IMR-90 (cell line): Measurements from ENCODE around the gene PHKB. TPM values are rescaled to one million over a fixed set of nuclear protein-coding genes. Genes with fewer than 3 reads are reported as not detected.

Source experiments
- ATAC-seq: fragments of 200-7000 bp; cut with Tn5 transposase; 2 replicates; pipeline ENCODE4 v1.9.1; 2020; ENCODE audit warnings: low read depth, mild to moderate bottlenecking, moderate library complexity
- BruUV-seq: library from RNA; stranded (reverse); fragments of 400-500 nt; replicated peaks from 2 replicates; lab custom pipeline; 2021; lab: Mats Ljungman, UMichigan
- CTCF ChIA-PET: fragments of 300-600 bp; formaldehyde crosslinking; extraction: SDS; loops from one replicate; lab custom pipeline; 2021; ENCODE audit warnings: antibody characterized with exemption; lab: Yijun Ruan, JAX
- POLR2A ChIA-PET: fragments of 300-600 bp; sonication (Branson Sonifier 250); formaldehyde crosslinking; loops from one replicate; lab custom pipeline; 2022; ENCODE audit warnings: antibody characterized with exemption; ENCODE audit not compliant: unreplicated experiment; lab: Charles Lee
- DNase-seq: peaks from one replicate; pipeline ENCODE4 v3.0.0; 2013
- H2AFZ ChIP-seq: replicated peaks from 2 replicates; pipeline ENCODE3; 2013; ENCODE audit warnings: low read length, mild to moderate bottlenecking; ENCODE audit not compliant: poor library complexity
- H2AK5ac ChIP-seq: 2 replicates; pipeline ENCODE4 v1.6.1; 2013; ENCODE audit warnings: low read depth, low read length, inconsistent platforms
- H2AK9ac ChIP-seq: replicated peaks from 2 replicates; pipeline ENCODE3; 2013; ENCODE audit warnings: mild to moderate bottlenecking, low read depth, low read length, moderate library complexity; ENCODE audit not compliant: poor library complexity
- H2BK120ac ChIP-seq: 2 replicates; pipeline ENCODE4 v1.6.1; 2013; ENCODE audit warnings: low read depth, low read length, inconsistent platforms
- H2BK15ac ChIP-seq: 3 replicates; pipeline ENCODE4 v1.6.1; 2013; ENCODE audit warnings: low read depth, low read length, inconsistent platforms
- H2BK20ac ChIP-seq: 2 replicates; pipeline ENCODE4 v1.6.1; 2013; ENCODE audit warnings: low read depth, mild to moderate bottlenecking, inconsistent platforms, low read length, moderate library complexity
- H2BK5ac ChIP-seq: 2 replicates; pipeline ENCODE4 v1.6.1; 2013; ENCODE audit warnings: mild to moderate bottlenecking, low read depth, low read length, inconsistent platforms; ENCODE audit not compliant: poor library complexity, severe bottlenecking
- H3K14ac ChIP-seq: replicated peaks from 2 replicates; pipeline ENCODE4 v1.6.1; 2013; ENCODE audit warnings: low read depth, low read length, inconsistent platforms
- H3K18ac ChIP-seq: 2 replicates; pipeline ENCODE4 v1.6.1; 2013; ENCODE audit warnings: low read depth, low read length, control low read depth
- H3K23ac ChIP-seq: 2 replicates; pipeline ENCODE4 v1.6.1; 2013; ENCODE audit warnings: low read depth, low read length, inconsistent platforms
- H3K27ac ChIP-seq: 2 replicates; pipeline ENCODE4 v1.5.1; 2013; ENCODE audit warnings: mild to moderate bottlenecking, control low read depth, low read length; ENCODE audit not compliant: insufficient read depth
- H3K27me3 ChIP-seq: 2 replicates; pipeline ENCODE4 v1.6.1; 2013; ENCODE audit warnings: low read length; ENCODE audit not compliant: control insufficient read depth, insufficient read depth
- H3K36me3 ChIP-seq: 2 replicates; pipeline ENCODE4 v1.6.1; 2013; ENCODE audit warnings: low read length, mixed read lengths; ENCODE audit not compliant: control insufficient read depth, insufficient read depth
- H3K4ac ChIP-seq: 2 replicates; pipeline ENCODE4 v1.6.1; 2013; ENCODE audit warnings: low read depth, low read length, inconsistent platforms
- H3K4me1 ChIP-seq: 2 replicates; pipeline ENCODE4 v1.6.1; 2013; ENCODE audit warnings: low read length, mixed read lengths; ENCODE audit not compliant: control insufficient read depth, insufficient read depth
- H3K4me2 ChIP-seq: 2 replicates; pipeline ENCODE4 v1.6.1; 2013; ENCODE audit warnings: low read depth, mild to moderate bottlenecking, control low read depth, low read length, moderate library complexity
- H3K4me3 ChIP-seq: 2 replicates; pipeline ENCODE4 v1.5.1; 2013; ENCODE audit warnings: low read depth, mild to moderate bottlenecking, control low read depth, low read length, moderate library complexity; ENCODE audit not compliant: insufficient read depth
- H3K56ac ChIP-seq: 2 replicates; pipeline ENCODE4 v1.6.1; 2013; ENCODE audit warnings: low read length, inconsistent platforms; ENCODE audit not compliant: insufficient read depth; ENCODE audit errors: extremely low read depth
- H3K79me1 ChIP-seq, 2 experiments: 2 replicates each; pipeline ENCODE4 v1.6.1; 2013; ENCODE audit warnings: low read length in 2 of 2, inconsistent platforms in 1 of 2, low read depth in 1 of 2
- H3K9ac ChIP-seq: 2 replicates; pipeline ENCODE4 v1.6.1; 2013; ENCODE audit warnings: low read depth, low read length, control low read depth
- H3K9me1 ChIP-seq: 2 replicates; pipeline ENCODE4 v1.6.1; 2013; ENCODE audit warnings: low read length, inconsistent platforms; ENCODE audit not compliant: insufficient read depth
- H3K9me3 ChIP-seq: 2 replicates; pipeline ENCODE4 v1.6.1; 2013; ENCODE audit warnings: low read length; ENCODE audit not compliant: control insufficient read depth, insufficient read depth
- H4K20me1 ChIP-seq: 2 replicates; pipeline ENCODE4 v1.6.1; 2013; ENCODE audit warnings: low read length, inconsistent platforms; ENCODE audit not compliant: insufficient read depth
- H4K5ac ChIP-seq: 2 replicates; pipeline ENCODE4 v1.6.1; 2013; ENCODE audit warnings: mild to moderate bottlenecking, low read depth, low read length, control low read depth
- H4K8ac ChIP-seq, 2 experiments: 2 replicates each; pipeline ENCODE4 v1.6.1; 2013; ENCODE audit warnings: low read depth in 2 of 2, low read length in 2 of 2, control low read depth in 1 of 2, inconsistent platforms in 1 of 2
- H4K91ac ChIP-seq: 2 replicates; pipeline ENCODE4 v1.6.1; 2013; ENCODE audit warnings: low read depth, low read length, inconsistent platforms; ENCODE audit not compliant: insufficient read depth
- BHLHE40 ChIP-seq: fragments of 150-350 bp; IDR thresholded peaks from 2 replicates; pipeline ENCODE4 v1.6.1; 2016; ENCODE audit warnings: mild to moderate bottlenecking, low read depth, low read length
- CEBPB ChIP-seq: IDR thresholded peaks from 2 replicates; pipeline ENCODE4 v1.6.1; 2012; ENCODE audit warnings: low read depth, low read length, improper control_type of control experiment
- CHD1 ChIP-seq: IDR thresholded peaks from 2 replicates; pipeline ENCODE4 v1.6.1; 2012; ENCODE audit warnings: low read depth, low read length, improper control_type of control experiment
- CTCF ChIP-seq: conservative IDR thresholded peaks from 2 replicates; pipeline ENCODE4 v1.5.1; 2012; ENCODE audit warnings: mild to moderate bottlenecking, low read depth, low read length, improper control_type of control experiment
- ELK1 ChIP-seq: fragments of 150-350 bp; IDR thresholded peaks from 2 replicates; pipeline ENCODE4 v1.6.1; 2016; ENCODE audit warnings: low read depth, mild to moderate bottlenecking, low read length, moderate library complexity, borderline replicate concordance
- FOS ChIP-seq: fragments of 150-350 bp; IDR thresholded peaks from 2 replicates; pipeline ENCODE4 v1.6.1; 2016; ENCODE audit warnings: low read depth, low read length
- MAFK ChIP-seq: IDR thresholded peaks from 2 replicates; pipeline ENCODE4 v1.6.1; 2012; ENCODE audit warnings: low read depth, low read length, improper control_type of control experiment
- MAZ ChIP-seq: IDR thresholded peaks from 2 replicates; pipeline ENCODE4 v1.6.1; 2012; ENCODE audit warnings: low read depth, mild to moderate bottlenecking, low read length, improper control_type of control experiment, moderate library complexity, borderline replicate concordance
- MXI1 ChIP-seq: IDR thresholded peaks from 2 replicates; pipeline ENCODE4 v1.6.1; 2012; ENCODE audit warnings: low read depth, mild to moderate bottlenecking, low read length, moderate library complexity, borderline replicate concordance
- NFE2L2 ChIP-seq: fragments of 150-350 bp; IDR thresholded peaks from 2 replicates; pipeline ENCODE4 v1.6.1; 2016; ENCODE audit warnings: low read depth, mild to moderate bottlenecking, low read length
- POLR2A ChIP-seq: IDR thresholded peaks from 2 replicates; pipeline ENCODE4 v1.6.1; 2012; ENCODE audit warnings: mild to moderate bottlenecking, low read depth, low read length
- RAD21 ChIP-seq: IDR thresholded peaks from 2 replicates; pipeline ENCODE4 v1.6.1; 2012; ENCODE audit warnings: low read length, improper control_type of control experiment
- RCOR1 ChIP-seq: IDR thresholded peaks from 2 replicates; pipeline ENCODE4 v1.6.1; 2012; ENCODE audit warnings: mild to moderate bottlenecking, low read length, improper control_type of control experiment; ENCODE audit not compliant: insufficient replicate concordance
- RFX5 ChIP-seq: IDR thresholded peaks from 2 replicates; pipeline ENCODE4 v1.8.0; 2012; ENCODE audit warnings: low read depth, mild to moderate bottlenecking, low read length, moderate library complexity
- SMC3 ChIP-seq: fragments of 150-350 bp; IDR thresholded peaks from 2 replicates; pipeline ENCODE4 v1.6.1; 2016; ENCODE audit warnings: low read depth, mild to moderate bottlenecking, antibody characterized with exemption, low read length, moderate library complexity
- USF2 ChIP-seq: fragments of 150-350 bp; IDR thresholded peaks from 2 replicates; pipeline ENCODE4 v1.6.1; 2017; ENCODE audit warnings: mild to moderate bottlenecking, antibody characterized with exemption, low read length, low read depth
- WGBS, 2 experiments: methylation state at CpG; one replicate each; pipeline versions ENCODE4 v1.1.5 to v1.1.7; 2013; ENCODE audit warnings: missing lambda C conversion rate in 2 of 2; ENCODE audit not compliant: insufficient read length in 1 of 2; ENCODE audit errors: extremely low coverage in 2 of 2; 5-methylcytosine and 5-hydroxymethylcytosine counted together
- dilution Hi-C: fragments of 300-500 bp; cut with HindIII; formaldehyde crosslinking; loops from one replicate; pipeline ENCODE4 v1.14.3; 2018; ENCODE audit warnings: low sequenced_read_pairs; ENCODE audit not compliant: unreplicated experiment
- in situ Hi-C: fragments of 300-500 bp; cut with MboI; formaldehyde crosslinking; loops from 3 replicates; pipeline ENCODE4 v1.14.3; 2019; ENCODE audit warnings: low sequenced_read_pairs, inconsistent platforms, mixed read lengths
- intact Hi-C: fragments of 100-400 bp; cut with micrococcal nuclease; formaldehyde crosslinking; loops from 2 replicates; pipeline ENCODE4 v1.10.0; 2022
- polyA plus RNA-seq, 3 experiments: library from polyadenylated mRNA; depleted of rRNA; stranded (reverse); fragments of >200 nt; gene quantifications; 2 replicates each; pipeline ENCODE4 v1.2.3, GENCODE V29; 2012; ENCODE audit warnings: low replicate concordance in 1 of 3
- total RNA-seq: library from RNA; depleted of rRNA; stranded (reverse); fragments of >200 nt; gene quantifications from 2 replicates; pipeline ENCODE4 v1.2.3, GENCODE V29; 2012

The PHKB gene
- total and polyA plus RNA-seq, 2 of the 4 experiments (the other 2 are of a cell fraction), result 24.2 to 58.6 TPM

GRCh38 chr16:47624563-47624962 lies 163.4 kb downstream of the PHKB start:
- Histone ChIP-seq H3K18ac (no peak overlapping the region), H2BK20ac (no peak overlapping the region), H4K91ac (no peak overlapping the region), H3K4me3 (no peak overlapping the region), H3K79me1 (no peaks in the 10 kb centered on the region; a peak in 1 of 4 replicates), H3K36me3 (no peaks in the 10 kb centered on the region), H2BK5ac (no peak overlapping the region), H3K14ac (no peak overlapping the region), H4K5ac (no peak overlapping the region), H3K27me3 (no peaks in the 10 kb centered on the region), H2AK5ac (no peak overlapping the region), H3K9me1 (no peaks in the 10 kb centered on the region), H3K9ac (no peak overlapping the region), H2AFZ (no peak overlapping the region), H2AK9ac (no peak overlapping the region), H3K4me2 (no peak overlapping the region), H3K4ac (no peak overlapping the region), H4K8ac (no peak overlapping the region), H3K9me3 (no peaks in the 10 kb centered on the region), H2BK120ac (no peak overlapping the region), H3K4me1 (no peaks in the 10 kb centered on the region), H3K56ac (no peak overlapping the region), H2BK15ac (no peak overlapping the region), H3K23ac (no peak overlapping the region), H4K20me1 (no peaks in the 10 kb centered on the region), H3K27ac (no peak overlapping the region)
- CTCF ChIA-PET, result no interaction called here
- ATAC-seq (no peak), DNase-seq (no peak)
- intact Hi-C loops, result no loop called here
- in situ Hi-C loops, result loop anchor here (10.0 kb wide), 2 partner anchors 60 kb away; no protein-coding TSS in a partner anchor
- WGBS, 2 experiments, result 89% methylated on average over 1 of the region's 1 CpG; no CpG with 5 or more reads in 1 of the 2 experiments
- dilution Hi-C loops, result no loop called here
- POLR2A ChIA-PET, result no interaction called here
- BruUV-seq, result no TSS peak
- TF ChIP-seq RAD21, result no peak
- TF ChIP-seq CTCF, result no peak
- no peak for TF ChIP-seq USF2
- TF ChIP-seq POLR2A, result no peak
- TF ChIP-seq MXI1, result no peak
- TF ChIP-seq MAFK, result no peak
- no peak for TF ChIP-seq MAZ
- no peak for TF ChIP-seq NFE2L2
- no peak for TF ChIP-seq BHLHE40
- TF ChIP-seq CHD1, result no peak
- no peak for TF ChIP-seq RCOR1
- TF ChIP-seq SMC3, result no peak
- TF ChIP-seq FOS, result no peak
- no peak for TF ChIP-seq RFX5
- no peak for TF ChIP-seq ELK1
- TF ChIP-seq CEBPB, result no peak
